SK-N-MC (cell line): ENCODE data around the gene TSNAXIP1.
A peak's percentile ranks its signal among the peaks of the same experiment; 100 is the strongest.

Source experiments
- DNase-seq: peaks from one replicate; pipeline ENCODE4 v3.0.0-alpha.2; 2011; ENCODE audit warnings: low read depth, low spot score
- H3K27ac ChIP-seq: fragments of 200-600 bp; sonication (generic); 2 replicates; pipeline ENCODE4 v1.5.1; 2016; ENCODE audit warnings: mixed run types
- H3K36me3 ChIP-seq: fragments of 200-600 bp; sonication (generic); 2 replicates; pipeline ENCODE4 v1.6.1; 2017; ENCODE audit warnings: antibody characterized with exemption, low read length, mixed read lengths; ENCODE audit not compliant: insufficient read depth
- H3K4me3 ChIP-seq: fragments of 200-600 bp; sonication (generic); 2 replicates; pipeline ENCODE4 v1.5.1; 2016
- H3K9ac ChIP-seq: fragments of 200-600 bp; sonication (generic); 2 replicates; pipeline ENCODE4 v1.8.0; 2017; ENCODE audit warnings: mixed run types, mixed read lengths; ENCODE audit not compliant: insufficient read length
- H3K9me3 ChIP-seq: fragments of 200-600 bp; sonication (generic); 2 replicates; pipeline ENCODE4 v1.6.1; 2017; ENCODE audit warnings: low read depth, mild to moderate bottlenecking, antibody characterized with exemption, low read length, moderate library complexity, mixed read lengths
- EZH2 ChIP-seq: fragments of 200-600 bp; sonication (generic); IDR thresholded peaks from one replicate; pipeline ENCODE4 v1.6.1; 2017; ENCODE audit warnings: antibody characterized with exemption
- FOXP2 ChIP-seq: optimal IDR thresholded peaks from 2 replicates; pipeline ENCODE3; 2011; ENCODE audit warnings: mild to moderate bottlenecking, moderate library complexity; ENCODE audit not compliant: insufficient read depth; ENCODE audit errors: extremely low read length, control extremely low read depth
- POLR2AphosphoS5 ChIP-seq: IDR thresholded peaks from 2 replicates; pipeline ENCODE4 v1.6.1; 2012; ENCODE audit warnings: mild to moderate bottlenecking, low read depth, low read length, borderline replicate concordance

The TSNAXIP1 gene

GRCh38 chr16:67846063-67846319 lies 39.3 kb downstream of the TSNAXIP1 start:
- no peaks in the 10 kb centered on the region for H3K9me3 ChIP-seq
- no peak for TF ChIP-seq EZH2
- TF ChIP-seq FOXP2 = no peak
- no peak for TF ChIP-seq POLR2AphosphoS5
- H3K36me3 ChIP-seq = peaks cover 6% of the 10 kb centered on the region; the same call in 1 of the 2 replicates
- H3K27ac ChIP-seq = peak overlapping the region; percentile 92
- H3K9ac ChIP-seq = peak overlapping the region; percentile 86
- H3K4me3 ChIP-seq = peak overlapping the region; percentile 83
- no peak for DNase-seq

GRCh38 chr16:67846320-67847063 lies 39.8 kb downstream of the TSNAXIP1 start, which contains the start of gene NUTF2:
NUTF2 (plus strand) TSS chr16:67846933; CDS start chr16:67865131, 18,198 bp downstream.
- Histone ChIP-seq H3K27ac (peak within 1 kb of the TSS; percentile 92), H3K36me3 (peaks cover 6% of the 10 kb centered on the region; the same call in 1 of the 2 replicates), H3K9ac (peak within 1 kb of the TSS; percentile 86), H3K9me3 (no peaks in the 10 kb centered on the region), H3K4me3 (peak within 1 kb of the TSS; percentile 83)
- TF ChIP-seq POLR2AphosphoS5 (peak; percentile 53; the same call in 1 of the 2 replicates), FOXP2 (peak; percentile 59), EZH2 (no peak)
- DNase-seq = peak; percentile 47

GRCh38 chr16:67847064-67847861 lies 40.6 kb downstream of the TSNAXIP1 start, which contains the start of gene CENPT:
CENPT (minus strand) TSS chr16:67847693; CDS start chr16:67833859, 13,834 bp downstream.
- DNase-seq = no peak
- TF ChIP-seq EZH2 (no peak), POLR2AphosphoS5 (no peak), FOXP2 (no peak)
- no peaks in the 10 kb centered on the region for H3K9me3 ChIP-seq
- peak within 1 kb of the TSS; percentile 83 for H3K4me3 ChIP-seq
- H3K36me3 ChIP-seq = peaks cover 6% of the 10 kb centered on the region; the same call in 1 of the 2 replicates
- peak within 1 kb of the TSS; percentile 92 for H3K27ac ChIP-seq
- peak within 1 kb of the TSS; percentile 86 for H3K9ac ChIP-seq

- Histone ChIP-seq H3K9ac (peak overlapping the region; percentile 86), H3K9me3 (no peaks in the 10 kb centered on the region), H3K4me3 (peak overlapping the region; percentile 83), H3K36me3 (peaks cover 6% of the 10 kb centered on the region; the same call in 1 of the 2 replicates), H3K27ac (no peak overlapping the region)
- no peak for TF ChIP-seq FOXP2
- TF ChIP-seq EZH2 = no peak
- no peak for TF ChIP-seq POLR2AphosphoS5
- DNase-seq = no peak
These were observed 41.4 kb downstream of the TSNAXIP1 start for GRCh38 chr16:67848118-67848517.

GRCh38 chr16:67853670-67854069 lies 47.0 kb downstream of the TSNAXIP1 start:
- H3K9me3 ChIP-seq = no peaks in the 10 kb centered on the region
- no peak overlapping the region for H3K27ac ChIP-seq
- no peak for TF ChIP-seq POLR2AphosphoS5
- DNase-seq = no peak
- H3K9ac ChIP-seq = no peak overlapping the region
- H3K4me3 ChIP-seq = no peak overlapping the region
- H3K36me3 ChIP-seq = peaks cover 6% of the 10 kb centered on the region; the same call in 1 of the 2 replicates

- Histone ChIP-seq H3K9me3 (no peaks in the 10 kb centered on the region), H3K36me3 (no peaks in the 10 kb centered on the region; the same call in 1 of the 2 replicates), H3K27ac (no peak overlapping the region), H3K9ac (no peak overlapping the region), H3K4me3 (no peak overlapping the region)
- TF ChIP-seq POLR2AphosphoS5 (no peak), FOXP2 (no peak), EZH2 (no peak)
- DNase-seq = no peak
These were observed 49.1 kb downstream of the TSNAXIP1 start for GRCh38 chr16:67855789-67856188.

- no peak for DNase-seq
- H3K9ac ChIP-seq = no peak overlapping the region
- no peaks in the 10 kb centered on the region for H3K9me3 ChIP-seq
- TF ChIP-seq EZH2 = no peak
- no peak for TF ChIP-seq POLR2AphosphoS5
- TF ChIP-seq FOXP2 = no peak
- H3K4me3 ChIP-seq = no peak overlapping the region
- H3K27ac ChIP-seq = no peak overlapping the region
- no peaks in the 10 kb centered on the region; the same call in 1 of the 2 replicates for H3K36me3 ChIP-seq
These were observed 50.3 kb downstream of the TSNAXIP1 start for GRCh38 chr16:67856927-67857546.

GRCh38 chr16:67857547-67858233 lies 51.0 kb downstream of the TSNAXIP1 start:
- no peak overlapping the region for H3K4me3 ChIP-seq
- H3K27ac ChIP-seq = no peak overlapping the region
- no peaks in the 10 kb centered on the region for H3K9me3 ChIP-seq
- no peaks in the 10 kb centered on the region; the same call in 1 of the 2 replicates for H3K36me3 ChIP-seq
- TF ChIP-seq POLR2AphosphoS5 (no peak), FOXP2 (no peak), EZH2 (no peak)
- H3K9ac ChIP-seq = no peak overlapping the region
- no peak for DNase-seq

- no peak overlapping the region for H3K9ac ChIP-seq
- no peak overlapping the region for H3K27ac ChIP-seq
- H3K4me3 ChIP-seq = no peak overlapping the region
- H3K9me3 ChIP-seq = no peaks in the 10 kb centered on the region
- no peak for DNase-seq
- H3K36me3 ChIP-seq = no peaks in the 10 kb centered on the region; the same call in 1 of the 2 replicates
- no peak for TF ChIP-seq FOXP2
- no peak for TF ChIP-seq EZH2
- TF ChIP-seq POLR2AphosphoS5 = no peak
These were observed 51.8 kb downstream of the TSNAXIP1 start for GRCh38 chr16:67858500-67858899.
